Measurements from ENCODE around the gene VSTM2L. TPM values are rescaled to one million over a fixed set of nuclear protein-coding genes. Genes with fewer than 3 reads are reported as not detected.

VSTM2L gene
- polyA plus RNA-seq, 3 donors = 0.78 to 0.90 (median 0.82) TPM

DNA sequence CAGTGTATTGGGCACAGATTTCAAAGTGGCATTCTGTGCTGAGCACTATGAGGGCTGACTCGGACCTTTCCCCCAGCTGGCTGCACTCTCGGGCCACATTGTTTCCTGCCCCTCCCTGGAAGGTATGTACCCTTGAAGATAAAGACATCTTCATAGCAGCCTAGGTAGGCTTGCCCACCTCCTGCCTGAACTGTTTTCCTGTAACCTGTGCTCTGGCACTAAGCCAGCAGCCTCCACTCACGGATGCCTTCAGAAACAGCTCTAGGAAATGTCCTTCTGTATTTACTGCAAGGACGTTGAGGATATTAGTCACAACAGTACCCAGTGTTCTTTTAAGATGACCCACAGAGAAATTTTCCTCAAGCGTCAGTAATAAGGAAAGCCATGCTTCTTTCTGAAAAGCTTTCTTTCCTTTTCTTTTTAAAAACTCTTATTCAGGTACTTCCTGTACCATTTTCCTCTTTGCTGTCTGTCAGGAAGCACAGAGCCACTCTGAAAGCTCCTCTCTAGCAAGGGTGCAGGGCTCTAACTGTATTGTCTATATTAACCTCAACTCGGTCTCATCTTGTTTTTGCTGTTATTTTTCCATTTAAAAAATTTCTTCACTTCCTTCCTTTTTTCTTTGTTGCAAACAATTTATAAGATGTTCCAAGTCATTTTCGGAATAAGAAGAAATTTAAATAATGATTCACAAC lies 86.8 kb downstream of the VSTM2L start:
- WGBS, 3 donors = 50 to 53% (median 50%) methylated on average over 7 of the region's 7 CpGs
- H3K27ac ChIP-seq (ENCODE audit: low read depth, low read length) = no peak overlapping the region

DNA sequence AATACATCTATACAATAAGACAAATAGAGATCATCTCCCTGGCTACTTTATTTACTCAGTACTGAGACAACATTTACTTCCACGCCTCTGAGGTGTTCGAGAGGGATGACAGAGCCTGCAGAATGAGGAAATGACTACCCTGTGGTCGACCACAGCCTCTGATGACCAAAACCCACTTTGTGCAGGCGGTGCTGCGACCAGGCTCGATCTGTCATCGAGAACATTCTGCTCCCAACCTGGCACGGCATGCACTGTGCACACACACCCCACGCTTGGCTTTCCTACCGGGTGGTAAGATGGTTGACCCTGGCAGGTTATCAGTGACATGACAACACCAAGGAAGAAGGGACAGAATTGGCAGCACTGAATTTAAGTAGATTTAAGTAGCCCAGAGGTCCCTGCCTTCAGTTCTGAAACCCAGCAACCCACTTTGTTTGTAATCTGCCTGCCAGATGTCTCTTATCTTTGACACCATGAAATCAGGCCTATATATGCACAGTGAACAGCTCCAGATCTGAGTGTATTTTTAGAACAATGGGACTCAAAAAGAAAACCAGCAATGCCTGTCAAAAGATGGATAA lies 87.7 kb downstream of the VSTM2L start:
- WGBS, 3 donors = 43 to 59% (median 48%) methylated on average over 10 of the region's 10 CpGs

DNA sequence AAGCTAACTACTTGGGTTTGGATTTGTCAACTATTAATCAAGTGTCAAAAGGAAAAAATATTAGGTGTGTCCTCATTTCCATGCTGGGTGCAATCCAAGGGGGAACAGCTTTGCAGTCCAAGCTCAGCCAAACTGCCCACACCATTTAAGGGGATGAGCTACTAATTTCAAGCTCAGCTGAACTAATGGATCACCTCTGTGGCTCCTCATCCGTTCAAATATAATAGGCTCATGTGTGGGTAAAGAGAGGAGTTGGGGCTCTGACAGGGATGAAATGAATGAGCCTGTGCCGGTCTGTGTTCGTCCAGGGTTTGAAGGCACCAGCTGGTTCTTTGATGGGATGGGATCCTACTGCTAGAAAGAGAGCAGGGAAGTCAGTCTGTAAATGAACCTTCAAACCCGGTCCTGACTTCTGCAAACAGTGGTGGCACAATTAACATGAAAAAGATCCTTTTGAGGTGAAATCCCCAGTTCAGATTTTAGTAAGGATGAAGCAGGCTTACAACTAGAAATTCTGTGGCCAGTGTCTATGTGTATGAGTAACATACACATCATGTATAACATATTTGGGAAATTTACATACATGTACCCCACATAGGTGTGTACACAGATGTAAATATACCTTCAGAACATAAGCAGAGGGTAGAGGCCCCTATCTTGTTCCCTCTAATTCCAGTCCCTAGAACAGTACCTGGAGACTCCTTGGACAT lies 88.4 kb downstream of the VSTM2L start:
- WGBS, 3 donors = 78 to 84% (median 80%) methylated on average over 4 of the region's 4 CpGs
- no peak overlapping the region for H3K27ac ChIP-seq (ENCODE audit: low read depth, low read length)

More for the DNA sequence above, 87.7 kb downstream of the VSTM2L start:
- H3K27ac ChIP-seq (ENCODE audit: low read depth, low read length) = no peak overlapping the region

DNA sequence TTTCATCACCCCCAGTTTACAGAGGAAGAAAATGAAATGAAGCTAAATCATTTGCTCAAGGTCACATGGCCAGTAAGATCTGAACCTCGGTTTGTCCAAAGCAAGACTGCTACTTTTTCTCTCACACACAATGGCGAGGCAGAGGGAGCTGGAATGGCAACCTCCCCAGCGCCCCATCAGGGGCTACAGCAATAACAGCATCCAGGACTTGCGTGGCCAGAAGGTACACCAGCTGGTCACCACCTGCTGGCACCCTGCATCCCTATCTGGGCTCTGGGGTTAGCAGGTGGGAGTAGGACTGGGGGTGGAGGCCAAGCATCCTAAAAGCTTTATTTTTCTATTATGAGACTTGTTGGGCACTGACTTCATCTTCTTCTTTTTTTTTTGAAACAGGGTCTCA lies 89.0 kb downstream of the VSTM2L start:
- H3K27ac ChIP-seq (ENCODE audit: low read depth, low read length) = no peak overlapping the region
- WGBS, 3 donors = 88 to 99% (median 98%) methylated on average over 4 of the region's 4 CpGs

DNA sequence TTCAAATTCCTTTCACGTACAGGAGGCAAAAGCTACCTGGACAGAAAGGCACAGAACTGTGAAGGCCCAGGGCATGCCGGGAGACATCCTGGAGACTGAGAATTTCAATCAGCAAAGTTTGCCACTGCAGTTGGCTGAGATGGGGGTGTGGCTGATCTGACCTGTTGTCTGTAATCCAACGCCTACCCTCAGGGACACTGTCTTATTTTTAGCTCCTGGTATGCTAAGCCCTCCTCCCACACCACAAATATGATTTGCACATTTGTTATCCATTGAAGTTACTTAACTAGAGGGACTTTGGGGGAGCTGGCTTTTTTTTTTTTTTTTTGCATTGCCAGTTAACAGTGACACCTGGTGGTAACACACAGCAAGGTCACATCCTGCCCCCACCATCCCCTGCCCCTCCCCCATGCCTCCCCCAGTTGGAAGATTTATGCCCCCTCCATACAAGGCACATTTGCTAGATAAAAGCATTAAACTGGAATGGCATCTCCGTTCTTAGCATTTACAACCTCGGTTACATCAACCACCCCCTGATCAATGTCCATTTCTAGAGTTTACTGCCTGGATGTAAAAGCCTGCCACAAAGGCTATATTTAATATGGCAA lies 90.0 kb downstream of the VSTM2L start:
- no peak overlapping the region for H3K27ac ChIP-seq (ENCODE audit: low read depth, low read length)
- 50 to 70% (median 64%) methylated on average over 5 of the region's 5 CpGs for WGBS, 3 donors

DNA sequence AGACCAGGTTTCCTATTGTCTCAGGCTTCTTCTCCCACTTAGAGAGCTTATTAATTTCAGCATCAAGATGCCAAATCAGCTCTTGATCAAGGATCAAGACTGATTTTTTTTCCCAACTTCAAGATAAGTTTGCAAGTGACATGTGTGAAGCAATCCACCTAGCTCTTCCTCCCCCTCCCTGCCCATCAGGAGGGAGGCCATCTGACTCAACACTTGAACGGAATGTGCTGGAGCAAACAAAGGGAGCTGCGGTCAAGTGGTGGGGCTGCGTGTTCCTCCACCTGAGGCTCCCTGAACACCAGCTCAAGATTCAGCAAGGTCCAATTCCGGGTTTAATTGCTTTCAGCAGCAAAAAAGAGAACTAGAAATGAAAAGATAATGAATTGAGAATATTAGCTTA lies 91.6 kb downstream of the VSTM2L start:
- WGBS, 3 donors = 76 to 80% (median 80%) methylated on average over 4 of the region's 4 CpGs
- no peak overlapping the region for H3K27ac ChIP-seq (ENCODE audit: low read depth, low read length)

Other genes starting within 250 kb of the VSTM2L start
- 10 to 100 TPM; 19.5 to 54.3 (median 30.1) TPM for gene CTNNBL1, start 209.1 kb upstream of the VSTM2L start, polyA plus RNA-seq
- gene TTI1, start 130.3 kb downstream of the VSTM2L start, polyA plus RNA-seq = 10 to 100 TPM in 2 of 3 donors, 1 to 10 TPM in 1; 9.9 to 10.9 (median 10.0) TPM
- 10 to 100 TPM in 1 of 3 donors, 1 to 10 TPM in 2; 6.1 to 13.5 (median 9.0) TPM for gene RPRD1B, start 130.6 kb downstream of the VSTM2L start, polyA plus RNA-seq